ENCODE measurements around the gene FAM43B. TPM values are rescaled to one million over a fixed set of nuclear protein-coding genes. Genes with fewer than 3 reads are reported as not detected.

The FAM43B gene
- polyA plus RNA-seq, 3 donors = not detected

DNA sequence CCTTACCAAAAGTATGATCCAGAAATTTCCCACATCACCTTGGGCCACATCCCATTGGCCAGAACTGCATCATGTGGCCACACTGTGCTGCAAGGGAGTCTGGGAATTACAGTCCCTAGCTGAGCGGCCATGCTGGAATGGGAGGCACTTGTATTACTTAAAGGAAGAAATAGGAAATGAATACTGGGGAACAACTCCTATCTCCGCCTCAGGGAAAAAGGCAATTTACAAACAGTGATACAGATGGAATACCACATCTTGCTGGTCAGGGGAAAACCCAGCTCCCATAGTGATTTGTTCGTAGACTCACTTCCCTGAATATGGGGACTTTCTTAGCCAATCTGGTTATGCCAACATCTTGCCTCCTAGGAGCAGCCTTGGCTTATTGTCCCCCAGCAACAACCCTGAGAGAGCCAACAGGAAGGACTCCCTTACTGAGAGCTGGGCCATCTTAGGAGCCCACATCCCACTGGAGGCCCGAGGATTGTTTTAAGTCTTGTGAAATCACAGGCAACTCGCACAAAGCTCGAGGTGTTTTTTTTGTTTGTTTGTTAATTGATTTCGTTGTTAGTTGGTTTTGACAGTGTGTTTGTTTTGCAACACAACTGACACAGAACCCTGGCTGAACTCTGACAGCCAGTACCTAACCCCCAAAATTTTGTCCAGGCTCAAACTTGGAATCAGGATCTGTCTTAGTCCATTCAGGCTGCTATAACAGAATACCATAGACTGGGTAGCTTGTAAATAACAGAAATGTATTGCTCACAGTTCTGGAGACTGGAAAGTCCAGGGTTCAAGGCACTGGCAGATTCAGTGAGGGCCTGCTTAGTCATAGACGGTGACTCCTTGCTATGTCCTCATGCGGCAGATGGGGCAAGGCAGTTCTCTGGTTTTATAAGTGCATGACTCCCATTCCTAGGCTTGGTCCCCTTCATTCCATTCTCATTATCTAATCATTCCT, 51.4 kb downstream of the FAM43B start:
- Mint-ChIP-seq H3K27me3 (ENCODE audit: low read depth in 3 of 3) (no peaks in the 10 kb centered on the region), H3K4me1 (peaks cover 59% of the 10 kb centered on the region), H3K36me3 (peaks cover 57 to 79% of the 10 kb centered on the region in 2 donors), H3K27ac (peak overlapping the region; percentile 83 to 96 (median 94)), H3K9me3 (peaks cover 0 to 5% (median 0%) of the 10 kb centered on the region in 7 donors), H3K4me3 (peak overlapping the region; percentile 27 to 29)
- Histone ChIP-seq H3K4me3 (replicated peaks in 1 of 3; ENCODE audit: low read depth in 2 of 3, low read length in 3 of 3) (peak overlapping the region in 1 of 3 experiments; percentile 54), H3K27ac (ENCODE audit: low read depth in 1 of 2, low read length in 2 of 2) (peak overlapping the region; percentile 68 to 85), H3K79me2 (ENCODE audit: insufficient read depth, low read length) (peaks cover 75% of the 10 kb centered on the region), H3K4me1 (ENCODE audit: control insufficient read depth in 1 of 2, insufficient read depth in 2 of 2, low read length in 2 of 2) (peaks cover 42 to 61% of the 10 kb centered on the region in 2 donors), H3K9me3 (replicated peaks in 1 of 2; ENCODE audit: control insufficient read depth in 1 of 2, insufficient read depth in 1 of 2, low read length in 2 of 2) (peaks cover 0 to 3% of the 10 kb centered on the region in 2 donors), H3K27me3 (ENCODE audit: control insufficient read depth in 2 of 2, insufficient read depth in 2 of 2, low read length in 2 of 2) (no peaks in the 10 kb centered on the region), H3K9ac (ENCODE audit: insufficient read depth, low read length, poor library complexity, severe bottlenecking) (peak overlapping the region; percentile 44), H3K4me2 (replicated peaks; ENCODE audit: extremely low read depth, low read length, poor library complexity, severe bottlenecking) (peak overlapping the region; percentile 47), H4K20me1 (ENCODE audit: insufficient read depth, low read length) (peaks cover 27% of the 10 kb centered on the region), H3K36me3 (replicated peaks in 1 of 2; ENCODE audit: control insufficient read depth in 1 of 2, insufficient read depth in 2 of 2, low read length in 2 of 2) (peaks cover 28 to 59% of the 10 kb centered on the region in 2 donors), H2AFZ (ENCODE audit: insufficient read depth, low read depth, low read length, poor library complexity, severe bottlenecking) (no peak overlapping the region)
- intact Hi-C loops (cut with micrococcal nuclease) = loop anchor here in 1 of 2 donors (1.0 kb wide), 1 partner anchor 16 kb away; no protein-coding TSS in a partner anchor
- 12% methylated on average over 3 of the region's 9 CpGs for WGBS (ENCODE audit: insufficient coverage)
- no peak for TF ChIP-seq CTCF (IDR thresholded peaks at IDR 0.05)
- DNase-seq = peak; percentile 74 to 95 (median 85)

Other genes with a start within 250 kb of the FAM43B start
- gene CAMK2N1, start 66.4 kb upstream of the FAM43B start, polyA plus RNA-seq = not detected
- 10 to 100 TPM in 2 of 3 donors, 1 to 10 TPM in 1; 7.2 to 28.1 (median 25.8) TPM for gene MUL1, start 44.4 kb upstream of the FAM43B start, polyA plus RNA-seq
- 100 to 1,000 TPM; 113 to 348 (median 217) TPM for gene CDA, start 36.5 kb downstream of the FAM43B start, polyA plus RNA-seq
- gene PINK1, start 80.9 kb downstream of the FAM43B start, polyA plus RNA-seq = 10 to 100 TPM; 21.6 to 32.7 (median 24.0) TPM
- gene DDOST, start 108.8 kb downstream of the FAM43B start, polyA plus RNA-seq = 100 to 1,000 TPM; 125 to 245 (median 241) TPM
- gene KIF17, start 165.4 kb downstream of the FAM43B start, polyA plus RNA-seq = under 1 TPM in 1 of 3 donors, not detected in 2; 0.16 TPM
- not detected for gene SH2D5, start 180.1 kb downstream of the FAM43B start, polyA plus RNA-seq
- 100 to 1,000 TPM; 121 to 137 (median 135) TPM for gene HP1BP3, start 234.7 kb downstream of the FAM43B start, polyA plus RNA-seq